ENCODE results near the gene ARHGAP24. TPM values are rescaled to one million over a fixed set of nuclear protein-coding genes. Genes with fewer than 3 reads are reported as not detected.

ARHGAP24 gene
- total RNA-seq, 1 donor: 52.5 TPM

- TF ChIP-seq, protein P1, sequence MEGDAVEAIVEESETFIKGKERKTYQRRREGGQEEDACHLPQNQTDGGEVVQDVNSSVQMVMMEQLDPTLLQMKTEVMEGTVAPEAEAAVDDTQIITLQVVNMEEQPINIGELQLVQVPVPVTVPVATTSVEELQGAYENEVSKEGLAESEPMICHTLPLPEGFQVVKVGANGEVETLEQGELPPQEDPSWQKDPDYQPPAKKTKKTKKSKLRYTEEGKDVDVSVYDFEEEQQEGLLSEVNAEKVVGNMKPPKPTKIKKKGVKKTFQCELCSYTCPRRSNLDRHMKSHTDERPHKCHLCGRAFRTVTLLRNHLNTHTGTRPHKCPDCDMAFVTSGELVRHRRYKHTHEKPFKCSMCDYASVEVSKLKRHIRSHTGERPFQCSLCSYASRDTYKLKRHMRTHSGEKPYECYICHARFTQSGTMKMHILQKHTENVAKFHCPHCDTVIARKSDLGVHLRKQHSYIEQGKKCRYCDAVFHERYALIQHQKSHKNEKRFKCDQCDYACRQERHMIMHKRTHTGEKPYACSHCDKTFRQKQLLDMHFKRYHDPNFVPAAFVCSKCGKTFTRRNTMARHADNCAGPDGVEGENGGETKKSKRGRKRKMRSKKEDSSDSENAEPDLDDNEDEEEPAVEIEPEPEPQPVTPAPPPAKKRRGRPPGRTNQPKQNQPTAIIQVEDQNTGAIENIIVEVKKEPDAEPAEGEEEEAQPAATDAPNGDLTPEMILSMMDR (IDR thresholded peaks at IDR 0.05; ENCODE audit: extremely low read depth, low read depth, low read length): no peak
- DNase-seq (ENCODE audit: insufficient read length, low spot score, missing footprints): no peak
- no peaks in the 10 kb centered on the region for H3K4me1 ChIP-seq (ENCODE audit: insufficient read depth, low read length)
- H3K4me3 ChIP-seq (ENCODE audit: insufficient read depth, low read length): no peak overlapping the region
- H3K36me3 ChIP-seq (ENCODE audit: insufficient read depth, low read length): no peaks in the 10 kb centered on the region
- no peaks in the 10 kb centered on the region for H3K27me3 ChIP-seq (ENCODE audit: insufficient read depth, low read length)
- no peak overlapping the region for H2AFZ ChIP-seq (ENCODE audit: low read length)
- H4K20me1 ChIP-seq (ENCODE audit: insufficient read depth, low read length): no peaks in the 10 kb centered on the region
- no peaks in the 10 kb centered on the region for H3K9me3 ChIP-seq (ENCODE audit: low read depth, low read length)
- H3K79me2 ChIP-seq (ENCODE audit: insufficient read depth, low read length): no peaks in the 10 kb centered on the region
- no peak overlapping the region for H3K4me2 ChIP-seq (ENCODE audit: insufficient read depth, low read length)
- H3K27ac ChIP-seq (ENCODE audit: low read depth, low read length): no peak overlapping the region
These were observed 69.8 kb downstream of the ARHGAP24 start for GRCh38 chr4:85544751-85545150.

DNA sequence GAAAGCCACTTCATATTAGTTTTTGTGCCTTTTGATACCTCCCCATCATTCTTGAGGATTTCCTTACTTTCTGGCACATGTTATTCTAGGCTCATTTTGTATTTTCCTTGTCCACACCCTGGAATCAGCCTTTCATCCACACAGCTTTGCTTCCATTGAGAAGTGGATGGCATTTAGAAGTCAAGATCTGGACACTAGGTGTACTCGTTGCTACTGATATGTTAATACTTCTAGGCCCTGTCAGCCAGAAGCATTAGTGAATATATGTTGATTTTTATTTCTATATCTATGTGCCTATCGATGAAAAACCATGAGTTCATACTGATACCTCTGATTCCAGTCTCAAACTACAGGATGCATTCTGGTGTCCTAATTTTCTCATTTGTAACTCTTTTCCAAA is 73.2 kb downstream of the ARHGAP24 start:
- no peaks in the 10 kb centered on the region for H3K9me3 ChIP-seq (ENCODE audit: low read depth, low read length)
- no peaks in the 10 kb centered on the region for H3K27me3 ChIP-seq (ENCODE audit: insufficient read depth, low read length)
- DNase-seq (ENCODE audit: insufficient read length, low spot score, missing footprints): no peak

DNA sequence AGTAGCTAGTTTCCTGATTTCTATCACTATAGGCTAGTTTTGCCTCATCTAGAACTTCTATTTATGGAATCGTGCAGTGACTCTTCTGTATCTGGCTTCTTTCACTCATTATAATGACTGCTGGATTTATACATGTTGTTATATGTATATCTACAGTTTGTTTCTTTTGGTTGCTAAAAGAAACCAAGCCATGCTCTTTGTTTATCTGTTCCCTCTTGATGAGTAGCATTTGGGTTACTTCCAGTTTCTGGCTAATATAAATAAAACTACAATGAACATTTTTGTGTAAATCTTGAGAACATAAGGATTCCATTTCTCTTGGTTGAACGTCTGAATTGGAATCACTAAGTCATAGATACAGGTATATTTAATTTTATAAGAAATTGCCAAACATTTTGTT is 73.9 kb downstream of the ARHGAP24 start:
- no peaks in the 10 kb centered on the region for H3K79me2 ChIP-seq (ENCODE audit: insufficient read depth, low read length)
- H3K36me3 ChIP-seq (ENCODE audit: insufficient read depth, low read length): no peaks in the 10 kb centered on the region
- DNase-seq (ENCODE audit: insufficient read length, low spot score, missing footprints): no peak

More for the DNA sequence above, 73.2 kb downstream of the ARHGAP24 start:
- Histone ChIP-seq H4K20me1 (ENCODE audit: insufficient read depth, low read length) (no peaks in the 10 kb centered on the region), H3K4me3 (ENCODE audit: insufficient read depth, low read length) (no peak overlapping the region), H3K27ac (ENCODE audit: low read depth, low read length) (no peak overlapping the region), H3K79me2 (ENCODE audit: insufficient read depth, low read length) (no peaks in the 10 kb centered on the region), H3K4me2 (ENCODE audit: insufficient read depth, low read length) (no peak overlapping the region), H2AFZ (ENCODE audit: low read length) (no peak overlapping the region), H3K36me3 (ENCODE audit: insufficient read depth, low read length) (no peaks in the 10 kb centered on the region), H3K4me1 (ENCODE audit: insufficient read depth, low read length) (no peaks in the 10 kb centered on the region)
- TF ChIP-seq, protein P1 (IDR thresholded peaks at IDR 0.05; ENCODE audit: extremely low read depth, low read depth, low read length): no peak

GRCh38 chr4:85555206-85555605 is 80.3 kb downstream of the ARHGAP24 start:
- no peak overlapping the region for H3K27ac ChIP-seq (ENCODE audit: low read depth, low read length)
- H4K20me1 ChIP-seq (ENCODE audit: insufficient read depth, low read length): no peaks in the 10 kb centered on the region
- no peak overlapping the region for H3K4me3 ChIP-seq (ENCODE audit: insufficient read depth, low read length)
- no peak for DNase-seq (ENCODE audit: insufficient read length, low spot score, missing footprints)
- no peaks in the 10 kb centered on the region for H3K27me3 ChIP-seq (ENCODE audit: insufficient read depth, low read length)
- no peaks in the 10 kb centered on the region for H3K36me3 ChIP-seq (ENCODE audit: insufficient read depth, low read length)
- TF ChIP-seq, protein P1 (IDR thresholded peaks at IDR 0.05; ENCODE audit: extremely low read depth, low read depth, low read length): no peak
- no peaks in the 10 kb centered on the region for H3K79me2 ChIP-seq (ENCODE audit: insufficient read depth, low read length)
- no peak overlapping the region for H3K4me2 ChIP-seq (ENCODE audit: insufficient read depth, low read length)
- no peak overlapping the region for H2AFZ ChIP-seq (ENCODE audit: low read length)
- H3K9me3 ChIP-seq (ENCODE audit: low read depth, low read length): no peaks in the 10 kb centered on the region
- H3K4me1 ChIP-seq (ENCODE audit: insufficient read depth, low read length): no peaks in the 10 kb centered on the region

More for the DNA sequence above, 73.9 kb downstream of the ARHGAP24 start:
- TF ChIP-seq, protein P1 (IDR thresholded peaks at IDR 0.05; ENCODE audit: extremely low read depth, low read depth, low read length): no peak
- Histone ChIP-seq H2AFZ (ENCODE audit: low read length) (no peak overlapping the region), H3K4me3 (ENCODE audit: insufficient read depth, low read length) (no peak overlapping the region), H3K9me3 (ENCODE audit: low read depth, low read length) (no peaks in the 10 kb centered on the region), H4K20me1 (ENCODE audit: insufficient read depth, low read length) (no peaks in the 10 kb centered on the region), H3K27me3 (ENCODE audit: insufficient read depth, low read length) (no peaks in the 10 kb centered on the region), H3K27ac (ENCODE audit: low read depth, low read length) (no peak overlapping the region), H3K4me1 (ENCODE audit: insufficient read depth, low read length) (no peaks in the 10 kb centered on the region), H3K4me2 (ENCODE audit: insufficient read depth, low read length) (no peak overlapping the region)
